ENCODE results near the gene SCGB1A1.

DNA sequence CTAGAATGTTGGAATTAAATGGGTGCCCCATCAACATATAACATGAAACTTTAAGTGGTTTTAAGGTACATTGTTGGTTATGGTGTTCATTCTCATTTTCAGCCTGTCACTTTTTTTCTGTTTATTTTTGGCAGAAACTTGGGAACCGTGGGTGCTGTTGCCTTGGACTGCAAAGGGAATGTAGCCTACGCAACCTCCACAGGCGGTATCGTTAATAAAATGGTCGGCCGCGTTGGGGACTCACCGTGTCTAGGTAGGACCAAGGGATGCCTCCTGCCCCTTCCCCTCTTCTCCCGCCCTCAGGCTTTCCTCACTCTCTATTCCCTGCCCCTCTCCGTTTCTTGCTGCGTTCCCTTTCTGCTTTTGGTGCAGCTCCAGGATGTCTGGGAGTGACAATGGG, 29.8 kb upstream of the SCGB1A1 start:
- TF ChIP-seq POLR2A (IDR thresholded peaks at IDR 0.05; ENCODE audit: low read depth, low read length) (no peak), TAF1 (IDR thresholded peaks at IDR 0.05; ENCODE audit: low read depth, low read length) (no peak)

All from GM12891 (cell line).